HG03457 (cell line): ENCODE results near the gene NDOR1.

Experiments used
- ATAC-seq: cut with Tn5 transposase; IDR thresholded peaks from one replicate; pipeline ENCODE4 v1.9.1; 2021; ENCODE audit warnings: moderate number of reproducible peaks; ENCODE audit not compliant: unreplicated experiment

The NDOR1 gene

DNA sequence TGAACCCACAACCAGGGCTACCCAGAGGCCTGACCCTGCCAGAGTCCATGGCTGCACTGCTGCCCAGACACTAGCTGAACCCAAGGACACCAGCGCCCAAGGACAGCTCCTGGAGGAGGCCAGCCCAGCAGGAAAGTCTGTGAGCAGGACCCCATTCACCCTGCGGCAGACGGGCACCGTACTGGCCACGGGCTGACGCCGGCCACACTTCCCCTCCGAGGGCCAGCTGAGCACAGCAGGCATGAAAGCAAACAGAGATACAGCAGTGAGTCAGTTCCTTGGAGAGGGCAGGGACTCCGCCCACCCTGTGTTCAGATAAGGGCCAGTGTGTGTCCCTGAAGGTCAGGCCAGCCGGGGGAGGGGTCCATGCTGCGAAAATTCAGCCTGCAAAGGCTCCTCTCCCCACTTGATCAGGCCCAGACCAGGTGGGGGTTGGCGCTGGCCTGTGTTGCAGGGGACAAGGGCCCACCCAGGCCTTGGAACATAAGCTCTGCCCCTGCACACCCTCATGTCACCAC is 13.3 kb downstream of the NDOR1 start:
- no peak for ATAC-seq

DNA sequence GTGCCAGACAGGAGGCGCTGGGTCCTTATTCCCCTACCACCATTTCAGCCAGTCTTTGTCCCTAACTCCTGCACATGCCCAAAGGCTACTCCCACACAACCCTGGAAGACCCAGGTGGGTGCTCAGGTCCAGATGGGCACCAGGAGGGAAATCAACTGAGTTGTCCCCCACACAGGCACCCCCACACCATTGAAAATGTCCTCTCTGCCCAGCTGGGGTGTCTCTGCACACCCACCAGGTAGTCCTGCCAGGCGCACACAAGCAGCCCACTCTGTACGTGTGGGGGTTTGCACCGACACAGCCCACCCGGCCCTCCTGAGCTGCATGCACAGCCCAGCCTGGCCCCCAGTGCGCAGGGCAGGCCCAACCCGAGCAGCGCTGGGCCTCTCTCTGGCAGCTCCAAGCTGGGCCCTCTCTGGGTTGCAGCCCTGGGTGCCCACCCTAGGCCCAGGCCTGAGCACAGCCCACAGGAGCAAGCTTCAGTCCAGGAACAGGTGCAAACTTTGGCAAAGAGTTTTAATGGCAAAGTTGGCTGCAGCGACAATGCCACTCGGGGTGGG is 14.3 kb downstream of the NDOR1 start:
- no peak for ATAC-seq

DNA sequence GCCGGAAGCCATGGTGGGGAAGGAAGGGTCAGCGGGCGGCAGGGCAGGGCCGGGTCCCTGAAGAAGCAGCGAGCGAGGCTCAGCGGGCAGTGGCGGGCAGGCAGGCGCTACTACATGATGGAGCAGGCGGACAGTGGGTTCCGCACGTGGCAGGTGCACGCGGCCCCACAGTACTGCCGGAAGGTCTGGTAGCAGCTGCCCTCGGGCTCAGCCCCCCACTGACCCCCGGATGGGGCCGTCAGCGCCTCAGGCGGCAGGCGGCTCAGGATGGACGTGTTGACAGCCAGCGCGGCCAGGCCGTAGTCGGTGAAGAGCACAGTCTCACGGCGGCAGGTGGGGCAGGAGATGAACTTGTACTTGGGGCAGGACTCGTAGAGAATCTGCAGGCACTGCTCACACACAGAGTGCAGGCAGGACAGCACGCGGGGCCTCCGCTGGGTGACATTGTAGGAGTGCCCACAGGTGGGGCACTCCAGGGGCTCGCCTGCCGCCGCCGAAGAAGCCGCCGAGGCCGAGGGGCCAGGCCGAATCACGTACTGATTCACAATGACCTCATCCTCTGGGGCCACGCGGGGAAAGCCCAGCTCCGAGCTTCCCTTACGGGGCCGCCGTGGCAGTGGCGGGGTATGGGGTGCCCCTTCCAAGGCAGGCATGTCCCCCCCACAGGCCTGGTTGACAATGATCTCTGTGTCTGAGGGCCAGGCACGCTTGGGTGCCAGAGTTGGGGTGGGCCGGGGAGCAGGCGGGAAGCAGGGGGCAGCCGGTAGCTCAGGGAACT is 15.0 kb downstream of the NDOR1 start:
- ATAC-seq = no peak

DNA sequence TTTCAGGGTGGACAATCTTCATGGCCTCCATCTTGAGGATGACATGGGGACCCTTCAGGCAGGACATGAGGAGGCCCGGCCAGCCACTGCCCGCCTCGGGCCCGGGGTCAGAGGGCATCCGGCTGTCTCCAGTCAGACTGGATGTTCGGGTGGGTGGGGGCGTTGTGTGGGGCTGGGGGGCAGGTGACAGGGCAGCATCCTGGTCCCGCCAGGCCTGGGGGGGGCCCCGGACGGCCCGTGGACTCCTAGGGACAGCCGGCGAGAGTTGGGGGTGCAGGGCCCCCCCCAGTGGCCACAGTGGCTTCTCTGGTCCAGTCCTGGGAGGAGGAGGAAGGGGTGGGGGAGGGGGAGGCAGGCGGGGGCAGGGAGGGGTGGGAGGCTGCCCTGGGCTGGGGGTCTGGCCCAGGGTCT is 15.6 kb downstream of the NDOR1 start:
- ATAC-seq = no peak

DNA sequence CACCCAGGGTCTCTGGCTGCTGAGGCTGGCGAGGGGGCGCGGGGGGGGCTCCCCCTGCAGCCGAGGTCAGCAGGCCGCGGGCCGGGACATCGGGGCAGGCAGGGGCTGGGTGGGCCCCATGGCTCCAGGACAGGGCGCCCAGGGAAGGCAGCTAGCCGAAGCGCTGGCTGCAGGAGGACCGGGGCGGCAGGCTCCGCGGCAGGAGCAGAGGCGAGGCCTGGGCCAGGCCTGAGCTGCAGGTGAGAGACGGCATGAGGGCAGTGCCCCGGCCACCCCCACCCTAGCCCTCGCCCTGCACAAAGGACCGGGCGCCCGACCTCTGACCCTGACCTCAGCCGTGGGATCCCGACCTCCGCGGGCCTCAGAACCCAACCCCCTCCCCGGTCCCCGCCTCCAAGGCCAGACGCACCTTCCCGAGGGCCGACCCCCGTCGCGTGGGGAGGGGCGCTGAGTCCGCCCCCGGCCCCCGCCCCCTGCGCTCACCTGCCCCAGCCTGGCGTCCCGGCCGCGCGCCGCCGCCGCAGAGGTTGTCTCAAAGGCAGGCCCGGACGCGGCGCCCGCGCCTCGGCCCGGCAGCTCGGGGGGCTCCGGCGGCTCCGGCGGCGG is 16.1 kb downstream of the NDOR1 start:
- no peak for ATAC-seq

DNA sequence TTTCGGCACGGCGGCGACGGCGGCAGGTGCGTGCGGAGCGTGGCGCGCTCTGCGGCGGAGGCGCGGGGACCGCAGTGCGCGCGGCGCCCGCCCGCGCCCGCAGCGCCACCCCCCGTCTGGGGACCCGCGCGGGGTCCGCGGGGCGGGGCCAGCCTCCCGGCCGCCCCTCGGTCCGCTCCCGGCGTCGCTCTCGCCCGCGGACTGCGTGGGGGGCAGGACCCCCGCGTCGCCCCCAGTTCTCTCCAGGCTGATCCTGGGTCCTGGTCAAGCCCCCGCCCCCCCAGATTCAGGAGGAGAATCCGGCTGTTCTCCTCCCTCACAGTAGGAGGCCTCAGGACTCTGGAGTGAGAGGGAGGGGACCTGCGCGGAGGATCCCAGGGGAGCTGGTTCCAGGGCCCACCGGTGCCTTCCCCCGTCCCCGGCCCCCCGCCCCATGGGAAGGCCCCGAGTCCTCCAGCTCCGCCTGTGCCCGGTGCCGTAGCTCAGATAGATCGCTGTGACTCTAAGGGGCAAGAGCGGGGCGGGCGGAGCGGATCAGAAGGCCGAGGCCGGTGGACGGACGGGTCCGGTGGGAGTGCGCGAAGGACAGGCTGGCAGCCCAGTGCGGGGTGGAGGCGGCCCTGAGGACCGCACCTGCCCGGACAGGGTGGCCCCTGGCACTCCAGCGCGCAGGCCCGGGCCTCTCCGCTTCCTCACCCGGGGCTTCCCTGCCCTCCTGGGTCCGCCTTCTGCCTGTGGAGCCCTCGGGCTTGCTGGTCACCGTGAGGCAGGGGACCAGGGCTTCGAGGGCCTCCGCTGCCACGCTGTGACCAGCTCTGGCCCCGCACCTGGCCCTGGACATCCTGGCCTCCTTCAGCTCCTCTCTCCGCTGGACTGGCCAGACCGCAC is 16.9 kb downstream of the NDOR1 start, which contains the start of gene RNF208:
Gene RNF208, minus strand, starts transcription at position 51 of the 888 bp plus-strand sequence. CDS start 1,028 bp downstream, outside the sequence.
- ATAC-seq = no peak

DNA sequence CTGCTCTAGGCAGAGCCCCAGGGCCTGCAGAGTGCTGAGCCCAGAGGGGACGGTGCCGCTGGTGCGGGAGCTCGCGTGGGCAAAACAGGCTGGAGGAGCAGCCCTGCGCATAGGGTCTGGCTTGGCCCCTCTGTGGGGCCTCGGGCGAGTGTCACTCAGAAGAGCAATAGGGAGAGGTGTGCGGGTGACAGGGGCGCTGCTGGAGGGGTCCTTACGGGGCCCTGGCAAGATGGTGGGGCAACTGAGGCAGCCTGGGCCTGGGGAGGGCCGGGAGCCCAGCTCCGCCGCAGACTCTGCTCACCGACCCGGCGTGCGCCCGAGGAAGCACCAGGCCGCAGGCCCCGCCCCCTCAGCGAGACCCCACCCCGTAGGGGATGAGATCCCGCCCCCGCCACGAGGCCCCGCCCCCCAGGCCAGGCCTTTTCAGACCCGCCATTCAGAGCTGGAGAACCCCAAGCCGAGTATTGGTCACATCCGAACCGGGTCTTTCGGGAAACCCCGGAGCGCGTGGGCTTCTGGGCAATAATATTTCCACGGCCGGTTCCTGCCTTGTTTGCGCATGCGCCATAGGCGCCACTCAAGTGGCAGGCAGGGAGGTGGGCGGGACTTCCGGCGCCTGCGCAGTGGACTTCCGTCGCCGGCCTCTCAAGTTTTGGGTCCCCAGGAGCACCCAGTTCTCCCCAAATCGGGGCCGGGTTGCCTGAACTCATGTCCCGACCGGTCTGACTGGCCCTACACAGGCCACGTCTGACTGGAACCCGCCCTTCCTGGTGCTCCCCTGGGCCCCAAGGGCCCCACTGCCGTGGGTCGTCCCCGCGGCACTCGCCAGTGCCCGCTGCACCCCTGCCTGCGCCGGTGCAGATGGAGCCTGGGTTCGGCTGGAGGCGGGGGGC is 17.8 kb downstream of the NDOR1 start:
- peak; percentile 52 for ATAC-seq

DNA sequence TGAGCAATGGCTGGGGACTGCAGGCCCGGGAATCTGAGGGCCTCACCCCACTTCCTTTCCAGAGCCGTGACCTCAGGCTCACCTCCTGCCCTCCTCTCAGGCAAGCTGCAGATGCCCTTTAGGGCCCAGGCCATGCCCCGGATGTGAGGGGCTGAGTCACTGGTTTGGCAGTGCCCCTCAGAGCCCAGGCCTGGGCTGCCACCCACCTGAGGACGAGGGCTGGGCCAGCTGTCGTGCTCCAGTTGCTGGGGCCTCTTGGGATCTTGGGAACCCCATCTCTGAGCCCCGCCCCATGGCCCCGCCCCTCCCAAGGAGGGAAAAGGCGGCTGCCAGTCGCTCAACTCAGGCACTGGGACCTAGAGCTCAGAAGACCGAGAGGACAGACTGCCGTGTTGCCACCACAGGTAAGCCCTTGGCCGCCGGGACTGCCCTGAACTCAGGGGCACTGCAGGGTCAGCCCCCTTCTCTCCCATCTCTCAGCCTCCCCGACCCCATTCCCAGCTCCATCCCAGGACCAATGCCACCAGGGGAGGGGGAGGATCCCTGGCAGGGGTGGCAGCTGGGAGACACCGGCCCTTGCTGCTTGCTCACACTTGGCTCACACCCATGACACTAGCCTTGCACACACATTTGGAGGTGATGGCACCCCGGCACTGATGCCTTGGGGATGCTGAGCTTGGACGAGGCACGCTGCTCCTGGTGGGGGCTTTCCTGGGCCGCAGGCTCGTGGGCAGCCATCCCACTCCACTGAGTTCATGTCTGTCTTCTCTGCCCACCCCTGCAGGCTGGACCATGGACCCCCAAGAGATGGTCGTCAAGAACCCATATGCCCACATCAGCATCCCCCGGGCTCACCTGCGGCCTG is 19.6 kb downstream of the NDOR1 start, which contains the start of gene CYSRT1:
Gene CYSRT1, plus strand, starts transcription at position 345 of the 865 bp plus-strand sequence. Its CDS starts 448 bp downstream, at position 793.
- no peak for ATAC-seq

DNA sequence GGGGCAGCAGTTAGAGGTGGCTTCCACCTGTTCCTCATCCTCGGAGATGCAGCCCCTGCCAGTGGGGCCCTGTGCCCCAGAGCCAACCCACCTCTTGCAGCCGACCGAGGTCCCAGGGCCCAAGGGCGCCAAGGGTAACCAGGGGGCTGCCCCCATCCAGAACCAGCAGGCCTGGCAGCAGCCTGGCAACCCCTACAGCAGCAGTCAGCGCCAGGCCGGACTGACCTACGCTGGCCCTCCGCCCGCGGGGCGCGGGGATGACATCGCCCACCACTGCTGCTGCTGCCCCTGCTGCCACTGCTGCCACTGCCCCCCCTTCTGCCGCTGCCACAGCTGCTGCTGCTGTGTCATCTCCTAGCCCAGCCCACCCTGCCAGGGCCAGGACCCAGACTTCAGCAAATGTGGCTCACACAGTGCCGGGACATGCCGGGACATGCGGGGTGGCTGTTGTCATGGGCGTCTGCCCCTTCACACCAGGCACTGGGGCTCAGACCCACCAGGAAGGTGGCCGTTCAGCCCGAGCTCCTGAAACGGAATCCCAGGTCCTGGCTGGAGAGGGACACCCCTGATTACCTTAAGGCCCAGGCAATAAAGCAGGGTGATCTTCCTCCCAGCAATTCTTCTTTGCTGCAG is 20.3 kb downstream of the NDOR1 start:
- ATAC-seq = no peak

DNA sequence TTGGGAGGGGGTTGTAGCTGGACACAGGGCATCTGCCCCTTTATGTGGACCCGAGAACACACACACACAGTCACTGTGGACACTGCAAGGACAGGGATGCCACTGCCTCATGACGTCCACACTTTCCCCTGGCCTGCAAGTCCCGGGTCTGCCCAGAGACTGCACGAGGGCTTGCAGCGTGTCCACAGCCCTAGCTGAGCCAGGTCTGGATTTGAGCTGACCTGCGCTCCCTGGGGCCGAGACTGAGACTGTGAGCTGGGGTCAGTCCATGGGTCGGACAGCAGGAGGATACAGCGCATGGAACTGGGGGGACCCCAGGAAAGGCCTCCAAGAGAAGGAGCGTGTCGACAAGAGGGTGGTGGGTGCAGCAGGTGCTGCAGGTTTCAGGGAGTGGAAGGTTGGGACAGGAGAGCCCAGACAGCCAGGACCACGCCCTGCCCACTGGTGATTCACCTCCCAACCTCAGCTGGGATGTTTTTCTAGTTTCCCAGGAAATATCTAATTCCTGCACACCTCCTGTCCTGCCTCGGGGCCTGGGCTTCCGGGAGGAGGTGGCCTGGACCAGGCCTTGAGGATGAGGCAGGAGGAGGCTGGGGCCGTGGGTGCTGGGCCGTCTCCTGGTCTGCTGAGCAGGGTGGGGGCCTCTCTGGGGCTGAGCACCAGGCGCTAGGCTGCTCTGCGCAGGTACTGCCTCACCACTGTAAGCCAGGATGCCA is 21.0 kb downstream of the NDOR1 start:
- no peak for ATAC-seq

DNA sequence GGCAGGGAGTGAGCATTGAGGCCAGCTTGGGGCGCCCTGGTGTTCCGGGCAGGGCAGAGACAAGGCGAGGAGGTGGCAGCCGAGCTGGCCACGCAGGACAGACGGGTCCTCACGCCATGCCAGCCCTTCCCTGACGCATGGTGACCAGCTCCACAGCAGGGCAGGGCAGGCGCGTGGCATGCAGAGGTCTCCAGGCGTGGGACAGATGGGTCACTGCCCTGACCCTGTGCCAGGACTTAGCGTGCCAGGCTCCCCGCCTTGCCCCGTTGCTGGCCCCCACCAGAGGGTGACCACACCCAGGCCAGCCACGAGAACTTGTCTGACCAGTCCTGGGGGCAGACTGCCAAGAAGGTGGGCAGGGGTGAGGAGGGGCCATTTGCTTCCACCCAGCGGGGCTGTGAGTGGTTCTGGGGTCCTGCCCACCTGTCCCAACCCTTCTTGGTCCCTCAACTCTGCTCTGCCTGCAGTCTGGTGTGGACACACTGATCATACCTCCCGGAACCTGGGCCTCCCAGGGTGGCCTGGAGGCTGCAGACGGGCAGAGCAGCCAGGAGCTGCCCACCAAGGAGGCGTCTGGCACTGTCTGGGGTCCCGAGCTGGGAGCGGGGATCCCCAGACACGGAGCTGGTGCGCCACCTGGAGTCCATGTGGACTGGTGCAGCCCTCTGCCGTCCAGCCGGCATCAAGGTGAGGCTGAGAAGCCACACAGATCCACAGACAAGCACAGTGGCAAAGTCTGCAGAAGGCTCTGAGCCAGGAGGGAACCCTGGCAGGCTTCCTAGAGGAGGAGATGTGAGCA is 21.8 kb downstream of the NDOR1 start, which contains the start of gene RNF224:
Gene RNF224, plus strand, starts transcription at position 449 of the 799 bp plus-strand sequence. CDS start 834 bp downstream, outside the sequence.
- no peak for ATAC-seq

DNA sequence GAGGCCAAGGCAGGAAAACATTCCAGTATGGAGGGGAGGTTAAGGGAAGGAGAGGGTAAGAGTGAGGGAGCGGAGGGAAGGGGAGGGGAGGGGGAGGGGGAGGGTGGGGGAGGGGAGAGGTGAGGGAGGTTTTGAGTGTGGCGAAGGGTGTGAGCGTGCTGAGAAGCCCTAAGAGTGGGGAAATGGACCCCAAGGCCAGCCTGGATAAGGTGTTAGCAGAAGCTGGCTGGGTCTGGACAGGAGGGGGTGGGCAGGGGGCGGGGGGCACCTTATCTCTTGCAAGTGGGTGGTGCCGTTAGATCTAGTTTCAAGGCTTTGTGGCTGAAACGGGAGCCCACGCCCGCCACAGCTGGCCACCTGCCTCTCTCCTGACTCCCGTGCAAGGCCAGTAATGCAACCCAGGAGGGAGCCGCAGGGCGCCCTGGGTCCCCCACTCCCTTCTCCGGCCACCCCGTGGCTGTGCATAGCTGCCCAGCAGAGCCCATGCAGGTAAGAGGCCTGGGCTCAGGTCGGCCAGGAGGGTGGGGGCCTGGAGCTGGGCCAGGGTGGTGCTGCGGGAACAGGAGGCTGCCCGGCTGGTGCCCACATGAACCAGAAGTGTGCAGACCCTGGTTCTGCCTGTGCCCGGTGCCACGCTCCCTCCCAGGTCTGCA is 22.5 kb downstream of the NDOR1 start:
- no peak for ATAC-seq

DNA sequence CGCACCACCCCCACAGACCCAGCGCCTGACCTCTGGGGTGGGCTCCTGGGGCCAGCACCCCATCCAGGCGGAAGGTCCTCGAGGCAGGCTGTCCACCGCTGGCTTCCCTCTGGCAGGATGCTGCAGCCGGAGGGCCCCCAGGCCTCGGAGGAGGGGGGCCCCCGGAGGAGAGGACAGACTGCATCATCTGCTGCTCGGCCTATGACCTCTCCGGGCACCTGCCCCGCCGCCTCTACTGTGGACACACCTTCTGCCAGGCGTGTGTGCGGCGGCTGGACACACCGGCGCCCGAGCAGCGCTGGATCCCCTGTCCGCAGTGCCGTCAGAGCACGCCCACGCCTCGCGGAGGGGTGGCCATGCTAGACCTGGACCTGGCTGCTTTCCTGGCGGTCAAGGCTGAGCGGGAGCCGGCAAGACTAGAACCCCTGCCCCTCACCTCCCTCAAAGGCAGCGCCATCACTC is 23.0 kb downstream of the NDOR1 start:
- ATAC-seq = no peak

DNA sequence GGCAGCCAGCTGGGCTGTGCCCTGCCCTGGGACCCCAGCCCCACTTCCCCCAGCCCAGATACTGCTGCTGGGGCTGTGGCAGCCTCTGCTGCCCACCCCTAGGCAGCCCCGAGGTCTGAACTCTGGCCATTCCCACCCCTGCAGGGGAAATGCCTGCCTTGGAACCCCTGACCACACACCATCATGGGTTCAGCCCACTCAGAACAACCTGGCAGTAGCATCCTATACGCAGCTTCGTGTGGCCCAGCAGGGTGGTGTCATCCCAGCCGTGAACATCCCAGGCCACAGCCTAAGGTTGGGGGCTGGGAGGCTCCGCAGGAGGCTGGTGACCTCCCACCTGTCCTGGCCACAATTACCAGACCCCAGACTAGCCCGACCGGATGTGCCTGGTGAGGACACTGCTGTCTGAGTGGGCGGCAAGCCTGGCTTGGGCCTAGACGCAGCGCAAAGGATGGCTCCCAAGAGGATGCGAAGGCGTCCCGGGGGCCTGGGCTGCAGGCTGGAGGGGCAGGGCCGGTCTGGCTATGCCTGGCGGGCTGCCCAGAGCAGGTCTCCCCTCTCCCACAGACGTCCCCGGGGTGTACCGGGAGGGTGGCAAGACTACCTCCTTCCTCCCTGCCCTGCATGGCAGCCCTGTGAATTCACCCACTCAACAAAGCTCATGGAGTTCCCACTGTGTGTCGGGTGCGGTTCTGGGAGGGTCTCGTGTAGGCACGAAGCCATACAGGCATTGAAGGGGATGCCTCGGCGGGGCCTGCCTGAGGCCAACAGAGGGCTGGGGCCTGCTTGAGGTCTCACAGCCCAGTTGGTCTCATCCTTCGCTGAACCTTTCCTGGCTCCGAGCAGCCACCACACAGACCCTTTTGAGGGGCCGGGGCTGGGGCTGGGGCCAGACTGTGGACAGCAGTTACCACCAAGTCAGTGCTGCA is 23.7 kb downstream of the NDOR1 start:
- no peak for ATAC-seq
